Measurements from ENCODE around the gene SLC38A10. TPM values are rescaled to one million over a fixed set of nuclear protein-coding genes. Genes with fewer than 3 reads are reported as not detected.

SLC38A10 gene
- total RNA-seq, 4 donors from 2014 or later = 37.8 to 49.8 (median 45.3) TPM

DNA sequence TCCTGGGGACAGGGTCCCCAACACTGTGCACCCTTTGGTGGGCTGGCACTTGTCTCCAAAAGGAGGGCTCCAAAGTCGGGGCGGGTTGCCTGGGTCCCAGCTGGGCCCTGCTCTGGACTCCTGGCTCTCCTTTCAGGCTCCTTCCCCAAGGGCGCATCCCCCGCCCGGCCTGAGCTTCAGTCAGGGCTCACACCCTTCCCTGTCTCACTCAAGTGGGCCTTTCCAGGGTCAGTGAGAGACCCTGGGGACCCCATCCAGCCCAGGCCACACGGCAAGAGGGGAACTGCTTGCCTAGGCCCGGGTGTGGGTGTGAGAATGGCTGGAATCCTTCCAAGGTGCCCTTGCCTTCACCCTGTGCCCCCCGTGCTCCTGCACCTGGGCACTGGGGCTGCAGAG lies 41.8 kb upstream of the SLC38A10 start:
- no peaks in the 10 kb centered on the region for H3K36me3 ChIP-seq
- H3K4me1 ChIP-seq = peaks cover 33 to 94% (median 45%) of the 10 kb centered on the region in 3 donors
- DNase-seq = no peak
- intact Hi-C loops (cut with DNase I) = no loop called here
- 0 to 44% methylated on average over 2 to 5 of the region's 8 CpGs for WGBS, 2 donors
- peak overlapping the region in 3 of 4 donors; percentile 18 to 97 (median 62) for H3K27ac ChIP-seq
- H3K4me3 ChIP-seq = no peak overlapping the region
- H3K27me3 ChIP-seq = peaks cover 0 to 36% (median 0%) of the 10 kb centered on the region in 4 donors
- TF ChIP-seq CTCF (IDR thresholded peaks at IDR 0.05) = no peak
- TF ChIP-seq POLR2A (IDR thresholded peaks at IDR 0.05) = no peak
- no peaks in the 10 kb centered on the region for H3K9me3 ChIP-seq

DNA sequence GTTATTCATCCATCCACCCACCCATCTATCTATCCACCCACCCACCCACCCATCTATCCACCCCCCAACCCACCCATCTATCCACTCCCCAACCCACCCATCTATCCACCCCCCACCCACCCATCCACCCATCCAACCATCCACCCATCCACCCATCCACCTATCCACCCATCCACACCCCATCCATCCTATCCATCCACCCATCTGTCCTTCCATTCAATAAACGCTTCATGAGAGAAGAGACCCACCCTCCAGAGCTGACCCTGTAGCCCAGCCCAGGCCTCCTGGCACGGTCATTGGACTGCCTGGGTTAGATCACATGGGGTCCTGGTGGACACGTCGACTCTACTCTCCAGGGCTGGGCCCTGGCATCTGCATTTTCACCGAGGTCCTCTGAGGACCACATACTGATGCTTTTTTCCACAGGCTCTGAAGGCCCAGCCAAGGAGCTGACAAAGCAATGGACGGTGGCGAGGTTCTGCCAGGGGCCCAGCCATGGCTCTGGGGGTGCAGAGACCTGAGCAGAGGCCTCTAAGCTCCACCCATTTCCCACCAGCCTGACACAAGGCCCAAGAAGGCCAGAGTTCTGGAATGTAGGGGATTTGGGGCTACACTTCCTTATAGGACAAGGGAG lies 41.3 kb upstream of the SLC38A10 start:
- intact Hi-C loops (cut with DNase I) = no loop called here
- peak overlapping the region in 2 of 4 donors; percentile 62 to 97 for H3K27ac ChIP-seq

GRCh38 chr17:81335773-81336157 lies 40.7 kb upstream of the SLC38A10 start:
- H3K27ac ChIP-seq = peak overlapping the region in 1 of 4 donors; percentile 10
- TF ChIP-seq POLR2A (IDR thresholded peaks at IDR 0.05) (no peak), CTCF (IDR thresholded peaks at IDR 0.05) (no peak)
- H3K36me3 ChIP-seq = no peaks in the 10 kb centered on the region
- WGBS, 2 donors = 41% methylated on average over 9 of the region's 9 CpGs; no CpG with 5 or more reads in 1 of the 2 donors
- H3K9me3 ChIP-seq = no peaks in the 10 kb centered on the region
- intact Hi-C loops (cut with DNase I) = no loop called here
- no peak for DNase-seq
- peaks cover 29 to 94% (median 45%) of the 10 kb centered on the region in 3 donors for H3K4me1 ChIP-seq
- peaks cover 0 to 35% (median 0%) of the 10 kb centered on the region in 4 donors for H3K27me3 ChIP-seq
- H3K4me3 ChIP-seq = no peak overlapping the region

More for the DNA sequence above, 41.3 kb upstream of the SLC38A10 start:
- TF ChIP-seq CTCF (IDR thresholded peaks at IDR 0.05) (no peak), POLR2A (IDR thresholded peaks at IDR 0.05) (no peak)
- Histone ChIP-seq H3K36me3 (no peaks in the 10 kb centered on the region), H3K4me3 (no peak overlapping the region), H3K4me1 (peaks cover 29 to 94% (median 45%) of the 10 kb centered on the region in 3 donors), H3K9me3 (no peaks in the 10 kb centered on the region), H3K27me3 (peaks cover 0 to 35% (median 0%) of the 10 kb centered on the region in 4 donors)
- WGBS, 2 donors = 81 to 93% methylated on average over 4 to 5 of the region's 7 CpGs
- no peak for DNase-seq

DNA sequence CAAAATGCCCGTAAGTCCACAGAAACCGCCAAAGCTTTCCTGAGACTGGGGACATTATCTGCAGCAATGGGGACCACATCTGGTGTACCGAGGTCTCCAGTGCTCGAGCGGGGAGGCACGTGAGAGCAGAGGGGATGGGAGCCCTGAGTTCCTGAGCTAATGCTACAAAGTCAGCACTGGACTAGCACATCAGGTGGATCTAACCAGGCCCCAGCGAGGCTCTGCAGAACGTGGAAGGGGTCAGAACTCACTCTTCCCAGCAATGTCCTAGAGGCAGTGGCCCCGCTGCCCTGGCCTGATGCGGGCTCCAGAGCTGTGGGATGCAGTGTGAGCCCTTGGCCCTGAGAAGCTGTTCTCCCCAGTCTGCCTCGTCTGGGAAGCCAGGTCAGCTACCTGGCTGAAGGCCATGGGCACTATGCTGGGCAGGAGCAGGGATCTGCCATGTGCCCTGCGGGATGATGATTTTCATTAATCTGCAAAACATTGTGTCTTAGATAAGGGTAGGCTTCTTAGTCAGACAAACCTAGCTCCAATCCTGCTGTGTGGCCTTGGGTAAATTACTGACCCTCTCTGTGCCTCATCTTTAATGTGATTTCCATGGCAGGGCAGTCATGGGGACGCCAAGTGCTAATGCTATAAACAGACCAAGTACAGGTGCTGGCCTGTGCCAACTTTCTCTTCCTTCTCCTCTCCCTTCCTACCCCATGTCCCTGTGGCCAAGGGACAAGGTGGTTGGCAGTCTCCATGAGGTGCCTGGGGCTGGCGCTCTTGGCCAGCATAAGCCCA lies 40.1 kb upstream of the SLC38A10 start:
- DNase-seq = no peak
- H3K4me1 ChIP-seq = peaks cover 30 to 94% (median 47%) of the 10 kb centered on the region in 3 donors
- no peak for TF ChIP-seq POLR2A (IDR thresholded peaks at IDR 0.05)
- TF ChIP-seq CTCF (IDR thresholded peaks at IDR 0.05) = no peak
- H3K9me3 ChIP-seq = no peaks in the 10 kb centered on the region
- H3K27ac ChIP-seq = peak overlapping the region in 1 of 4 donors; percentile 10
- intact Hi-C loops (cut with DNase I) = no loop called here
- H3K36me3 ChIP-seq = no peaks in the 10 kb centered on the region
- H3K27me3 ChIP-seq = peaks cover 0 to 32% (median 0%) of the 10 kb centered on the region in 4 donors
- no peak overlapping the region for H3K4me3 ChIP-seq
- 75 to 88% methylated on average over 5 of the region's 14 CpGs for WGBS, 2 donors

DNA sequence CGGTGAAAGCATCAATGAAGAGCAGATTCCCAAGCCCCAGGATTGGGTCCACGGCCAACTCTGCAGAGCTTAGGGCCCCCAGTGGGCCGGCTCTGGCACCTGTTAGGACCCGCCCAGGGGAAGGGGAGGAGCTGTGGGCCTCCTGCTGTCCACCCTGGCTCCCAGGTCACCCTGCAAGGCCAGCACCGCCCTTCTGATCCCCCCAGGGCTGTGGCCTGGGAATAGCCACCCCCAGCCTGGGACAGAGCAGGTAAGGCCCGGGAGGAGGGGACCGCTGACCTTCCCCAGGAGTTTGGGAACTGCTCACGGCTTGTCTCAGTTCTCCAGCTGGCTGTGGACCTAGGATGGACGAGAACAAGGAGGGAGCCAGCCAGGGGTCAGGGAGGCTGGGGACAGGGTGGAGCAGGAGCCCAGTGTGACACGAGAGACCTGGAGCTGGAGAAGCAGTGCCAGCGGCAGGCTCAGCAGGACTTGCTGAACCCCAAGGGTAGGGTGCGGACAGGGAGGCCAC lies 39.3 kb upstream of the SLC38A10 start:
- no peak for DNase-seq
- no peaks in the 10 kb centered on the region for H3K9me3 ChIP-seq
- no peak overlapping the region for H3K4me3 ChIP-seq
- TF ChIP-seq CTCF (IDR thresholded peaks at IDR 0.05) (no peak), POLR2A (IDR thresholded peaks at IDR 0.05) (no peak)
- intact Hi-C loops (cut with DNase I) = no loop called here
- H3K36me3 ChIP-seq = no peaks in the 10 kb centered on the region
- 80 to 100% methylated on average over 1 of the region's 12 CpGs for WGBS, 2 donors
- H3K4me1 ChIP-seq = peaks cover 31 to 94% (median 47%) of the 10 kb centered on the region in 3 donors
- H3K27ac ChIP-seq = no peak overlapping the region
- peaks cover 0 to 32% (median 0%) of the 10 kb centered on the region in 4 donors for H3K27me3 ChIP-seq
